ENCODE measurements around the gene CNIH1. TPM values are rescaled to one million over a fixed set of nuclear protein-coding genes. Genes with fewer than 3 reads are reported as not detected.

Gene CNIH1
- total RNA-seq, 1 donor, result 220 TPM

GRCh38 chr14:54377501-54377900 is 63.7 kb downstream of the CNIH1 start:
- TF ChIP-seq CTCF (IDR thresholded peaks at IDR 0.05; ENCODE audit: extremely low read depth, low read depth, low read length), result no peak
- H3K79me2 ChIP-seq (ENCODE audit: insufficient read depth, low read length), result no peaks in the 10 kb centered on the region
- DNase-seq (ENCODE audit: insufficient read length, low spot score, missing footprints), result no peak
- no peaks in the 10 kb centered on the region for H3K36me3 ChIP-seq (ENCODE audit: insufficient read depth, low read length)
- no peaks in the 10 kb centered on the region for H3K9me3 ChIP-seq (ENCODE audit: low read depth, low read length)
- H3K4me1 ChIP-seq (ENCODE audit: insufficient read depth, low read length), result peaks cover 8% of the 10 kb centered on the region
- no peak overlapping the region for H3K4me2 ChIP-seq (ENCODE audit: insufficient read depth, low read length)
- H3K27ac ChIP-seq (ENCODE audit: low read depth, low read length), result no peak overlapping the region
- peaks cover 23% of the 10 kb centered on the region for H3K27me3 ChIP-seq (ENCODE audit: insufficient read depth, low read length)
- no peak overlapping the region for H3K4me3 ChIP-seq (ENCODE audit: insufficient read depth, low read length)
- H4K20me1 ChIP-seq (ENCODE audit: insufficient read depth, low read length), result no peaks in the 10 kb centered on the region
- H2AFZ ChIP-seq (ENCODE audit: low read length), result no peak overlapping the region

GRCh38 chr14:54374117-54374884 is 66.9 kb downstream of the CNIH1 start:
- Histone ChIP-seq H3K36me3 (ENCODE audit: insufficient read depth, low read length) (no peaks in the 10 kb centered on the region), H3K27ac (ENCODE audit: low read depth, low read length) (no peak overlapping the region), H4K20me1 (ENCODE audit: insufficient read depth, low read length) (no peaks in the 10 kb centered on the region), H3K4me1 (ENCODE audit: insufficient read depth, low read length) (peaks cover 8% of the 10 kb centered on the region), H2AFZ (ENCODE audit: low read length) (no peak overlapping the region), H3K9me3 (ENCODE audit: low read depth, low read length) (no peaks in the 10 kb centered on the region), H3K4me3 (ENCODE audit: insufficient read depth, low read length) (no peak overlapping the region), H3K4me2 (ENCODE audit: insufficient read depth, low read length) (no peak overlapping the region), H3K79me2 (ENCODE audit: insufficient read depth, low read length) (no peaks in the 10 kb centered on the region), H3K27me3 (ENCODE audit: insufficient read depth, low read length) (peaks cover 23% of the 10 kb centered on the region)
- no peak for DNase-seq (ENCODE audit: insufficient read length, low spot score, missing footprints)
- no peak for TF ChIP-seq CTCF (IDR thresholded peaks at IDR 0.05; ENCODE audit: extremely low read depth, low read depth, low read length)

Other genes with a start within 250 kb of the CNIH1 start
- 7.6 and 8.5 TPM in 2 replicates for gene CDKN3, start 44.4 kb downstream of the CNIH1 start, total RNA-seq
- 77.2 and 98.8 TPM in 2 replicates for gene GMFB, start 47.6 kb upstream of the CNIH1 start, total RNA-seq
- 15.9 and 17.4 TPM in 2 replicates for gene CGRRF1, start 68.5 kb upstream of the CNIH1 start, total RNA-seq
- gene SAMD4A, start 125.8 kb upstream of the CNIH1 start, total RNA-seq, result 26.1 and 28.3 TPM in 2 replicates